Measurements from ENCODE around the gene SNX33. TPM values are rescaled to one million over a fixed set of nuclear protein-coding genes. Genes with fewer than 3 reads are reported as not detected.

Gene SNX33
- total RNA-seq, 1 donor from 2014 or later: 16.9 TPM

GRCh38 chr15:75640483-75641178, 7.1 kb upstream of the SNX33 start:
- DNase-seq (ENCODE audit: extremely low read depth, low read depth, low spot score): no peak

- DNase-seq (ENCODE audit: extremely low read depth, low read depth, low spot score): no peak
Measured at GRCh38 chr15:75641179-75641503, 6.6 kb upstream of the SNX33 start.

DNA sequence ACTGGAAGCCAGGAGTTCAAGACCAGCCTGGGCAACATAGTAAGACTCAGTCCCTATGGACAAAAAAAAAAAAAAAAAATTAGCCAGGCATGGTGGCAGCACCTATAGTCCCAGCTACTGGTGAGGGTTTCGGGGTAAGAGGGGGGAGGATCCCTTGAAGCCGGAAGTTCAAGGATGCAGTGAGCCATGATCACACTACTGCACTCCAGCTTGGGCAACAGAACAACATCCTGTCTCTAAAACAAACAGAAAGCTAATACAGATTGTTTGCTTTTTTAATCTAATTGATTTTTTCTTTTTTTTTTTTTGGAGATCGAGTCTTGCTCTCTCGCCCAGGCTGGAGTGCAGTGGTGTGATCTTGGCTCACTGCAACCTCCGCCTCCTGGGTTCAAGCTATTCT, 6.1 kb upstream of the SNX33 start:
- no peak for DNase-seq (ENCODE audit: extremely low read depth, low read depth, low spot score)

DNA sequence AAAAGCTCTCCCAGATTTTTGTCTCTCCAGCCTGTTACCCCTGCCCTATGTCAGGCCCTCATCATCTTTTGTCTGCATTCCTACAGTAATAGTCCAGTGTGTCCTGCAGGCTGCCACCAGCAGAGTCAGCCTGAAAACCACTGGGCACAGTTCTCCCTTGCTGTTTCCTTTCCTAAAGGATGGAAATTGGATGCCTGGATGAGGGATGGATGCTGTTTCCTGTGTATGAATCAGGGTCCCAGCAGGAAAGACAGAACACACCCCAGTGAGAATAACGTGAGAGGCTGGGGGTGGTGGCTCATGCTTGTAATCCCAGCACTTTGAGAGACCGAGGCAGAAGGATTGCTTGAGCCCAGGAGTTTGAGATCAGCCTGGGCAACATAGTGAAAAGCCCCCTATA, 3.3 kb upstream of the SNX33 start:
- no peak for DNase-seq (ENCODE audit: extremely low read depth, low read depth, low spot score)

DNA sequence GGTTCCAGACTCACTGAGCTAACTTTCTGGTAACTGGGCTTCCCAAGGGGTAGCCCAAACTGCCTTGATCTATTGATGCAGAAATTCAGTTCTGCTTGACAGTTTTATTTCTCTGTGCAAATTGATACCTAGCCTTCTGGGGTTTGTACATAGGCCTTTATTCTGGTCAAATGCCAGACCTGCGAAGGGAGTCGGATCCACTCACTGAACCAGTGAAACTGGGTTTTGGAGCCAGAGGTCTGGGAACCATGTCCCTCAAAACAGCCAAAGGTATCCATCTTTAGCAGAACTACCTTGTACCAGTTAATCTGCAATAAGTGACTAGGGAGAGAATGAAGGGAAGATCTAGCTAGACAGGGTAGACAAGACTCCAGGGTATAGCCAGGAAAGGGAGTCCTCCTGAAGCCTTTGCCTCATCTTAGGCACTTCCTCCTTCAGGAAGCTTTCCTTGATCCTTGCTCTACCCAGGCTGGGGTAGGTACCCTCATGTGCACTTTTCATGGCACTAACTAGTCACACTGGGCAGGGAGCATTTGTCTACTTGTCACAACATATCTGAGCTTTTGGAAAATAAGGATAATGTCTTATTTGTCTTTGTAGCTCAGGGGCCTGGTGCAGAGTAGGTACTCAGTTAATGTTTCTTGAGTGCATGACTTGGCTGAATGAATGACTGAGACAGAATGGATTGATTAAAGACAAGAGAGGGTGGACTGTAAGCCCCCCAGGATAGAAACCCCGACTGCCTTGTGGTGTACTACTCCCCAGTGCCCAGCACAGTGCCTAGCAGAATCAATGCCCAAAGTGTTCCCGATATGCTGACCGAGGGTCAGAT, 1.4 kb upstream of the SNX33 start:
- no peak for DNase-seq (ENCODE audit: extremely low read depth, low read depth, low spot score)

GRCh38 chr15:75646944-75647364, 758 bp upstream of the SNX33 start:
- DNase-seq (ENCODE audit: extremely low read depth, low read depth, low spot score): no peak

- DNase-seq (ENCODE audit: extremely low read depth, low read depth, low spot score): no peak
Measured at GRCh38 chr15:75648156-75649000, 666 bp downstream of the SNX33 start.

DNA sequence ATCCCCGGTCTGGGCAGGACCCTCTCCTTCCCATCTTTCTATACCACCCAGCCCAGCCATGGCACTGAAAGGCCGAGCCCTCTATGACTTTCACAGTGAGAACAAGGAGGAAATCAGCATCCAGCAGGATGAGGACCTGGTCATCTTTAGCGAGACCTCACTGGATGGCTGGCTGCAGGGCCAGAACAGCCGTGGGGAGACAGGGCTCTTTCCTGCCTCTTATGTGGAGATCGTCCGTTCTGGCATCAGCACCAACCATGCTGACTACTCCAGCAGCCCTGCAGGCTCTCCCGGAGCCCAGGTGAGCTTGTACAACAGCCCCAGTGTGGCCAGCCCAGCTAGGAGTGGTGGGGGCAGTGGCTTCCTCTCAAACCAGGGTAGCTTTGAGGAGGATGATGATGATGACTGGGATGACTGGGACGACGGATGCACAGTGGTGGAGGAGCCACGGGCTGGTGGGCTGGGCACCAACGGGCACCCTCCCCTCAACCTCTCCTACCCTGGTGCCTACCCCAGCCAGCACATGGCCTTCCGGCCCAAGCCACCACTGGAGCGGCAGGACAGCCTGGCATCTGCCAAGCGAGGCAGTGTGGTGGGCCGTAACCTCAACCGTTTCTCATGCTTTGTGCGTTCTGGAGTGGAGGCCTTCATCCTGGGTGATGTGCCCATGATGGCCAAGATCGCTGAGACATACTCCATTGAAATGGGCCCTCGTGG, 1.5 kb downstream of the SNX33 start:
- no peak for DNase-seq (ENCODE audit: extremely low read depth, low read depth, low spot score)

GRCh38 chr15:75649848-75650247, 2.1 kb downstream of the SNX33 start:
- no peak for DNase-seq (ENCODE audit: extremely low read depth, low read depth, low spot score)

GRCh38 chr15:75650908-75651809, 3.4 kb downstream of the SNX33 start:
- DNase-seq (ENCODE audit: extremely low read depth, low read depth, low spot score): no peak

DNA sequence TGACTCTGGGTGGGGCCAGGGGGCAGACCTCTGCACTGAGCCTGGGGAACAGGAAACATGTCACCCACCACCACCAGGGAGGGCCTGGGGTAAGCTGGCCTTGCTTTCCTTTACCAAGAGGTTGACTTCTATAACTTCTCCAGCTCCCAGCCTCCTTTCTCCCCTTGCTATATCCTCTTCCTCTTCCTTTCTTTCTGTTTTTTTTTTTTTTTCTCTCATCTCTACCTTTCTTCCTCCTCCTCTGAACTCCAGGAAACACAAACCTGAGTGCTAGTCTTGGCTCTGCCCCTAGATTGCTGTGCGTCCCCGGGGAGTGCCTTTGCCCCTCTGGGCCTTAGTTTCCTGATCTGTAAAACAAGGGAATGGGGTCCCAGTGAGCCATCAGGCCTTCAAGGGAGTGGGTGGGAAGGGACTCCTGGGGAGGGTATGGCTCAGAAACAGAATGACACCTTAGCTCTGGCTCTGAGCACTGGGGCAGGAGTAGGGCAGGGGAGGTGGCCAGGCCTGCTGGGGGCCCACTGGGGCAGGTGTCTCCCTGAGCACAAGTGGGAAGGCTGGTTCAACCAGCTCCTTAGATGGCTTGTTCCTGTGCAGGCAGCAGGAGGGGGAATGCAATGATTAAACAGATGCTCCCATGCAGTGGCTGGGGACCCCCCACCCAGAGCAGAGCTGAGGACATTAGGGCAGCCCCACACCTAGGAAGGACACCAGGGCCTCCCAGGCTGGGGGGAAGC, 4.3 kb downstream of the SNX33 start:
- no peak for DNase-seq (ENCODE audit: extremely low read depth, low read depth, low spot score)

GRCh38 chr15:75653347-75653913, 5.7 kb downstream of the SNX33 start:
- DNase-seq (ENCODE audit: extremely low read depth, low read depth, low spot score): no peak

- no peak for DNase-seq (ENCODE audit: extremely low read depth, low read depth, low spot score)
Measured at GRCh38 chr15:75654201-75654907, 6.6 kb downstream of the SNX33 start.

GRCh38 chr15:75655931-75656330, 8.2 kb downstream of the SNX33 start:
- no peak for DNase-seq (ENCODE audit: extremely low read depth, low read depth, low spot score)

GRCh38 chr15:75656331-75656730, 8.6 kb downstream of the SNX33 start:
- no peak for DNase-seq (ENCODE audit: extremely low read depth, low read depth, low spot score)

- DNase-seq (ENCODE audit: extremely low read depth, low read depth, low spot score): no peak
Measured at GRCh38 chr15:75656813-75657212, 9.1 kb downstream of the SNX33 start.

GRCh38 chr15:75659141-75659771, 11.5 kb downstream of the SNX33 start:
- DNase-seq (ENCODE audit: extremely low read depth, low read depth, low spot score): no peak
